ENCODE measurements around the gene FAM177B.
"Not testable (repeated sequence)": the region's sequence is repeated elsewhere in the genome, so short reads cannot be mapped to it uniquely, and the experiment has no call there.

The FAM177B gene

DNA sequence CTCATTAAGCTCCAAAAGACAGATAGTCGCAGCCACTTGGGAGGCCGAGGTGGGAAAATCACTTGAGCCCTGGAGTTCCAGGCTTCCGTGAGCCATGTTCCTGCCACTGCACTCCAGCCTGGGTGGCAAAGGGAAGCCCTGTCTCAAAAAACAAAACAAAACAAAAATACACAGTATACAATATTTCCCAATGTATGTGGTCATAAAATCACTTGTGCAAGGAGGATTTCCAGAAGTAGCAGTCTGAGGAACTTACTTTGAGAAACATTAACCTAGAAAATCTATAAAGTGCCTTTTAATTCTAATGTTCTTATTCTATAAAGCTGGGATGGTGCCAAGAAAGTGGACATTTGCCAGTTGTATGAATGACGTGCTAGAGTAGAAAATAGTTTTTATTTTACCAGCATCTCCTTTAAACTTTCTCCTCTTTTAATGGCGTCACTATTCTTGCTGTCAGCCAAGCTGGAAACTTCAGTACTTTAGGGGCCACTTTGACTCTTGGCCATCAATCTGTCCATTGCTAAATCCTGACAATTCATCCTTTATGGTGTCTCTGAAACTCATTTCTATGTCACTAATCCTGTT is 22.5 kb downstream of the FAM177B start:
- TF ChIP-seq, protein P1, sequence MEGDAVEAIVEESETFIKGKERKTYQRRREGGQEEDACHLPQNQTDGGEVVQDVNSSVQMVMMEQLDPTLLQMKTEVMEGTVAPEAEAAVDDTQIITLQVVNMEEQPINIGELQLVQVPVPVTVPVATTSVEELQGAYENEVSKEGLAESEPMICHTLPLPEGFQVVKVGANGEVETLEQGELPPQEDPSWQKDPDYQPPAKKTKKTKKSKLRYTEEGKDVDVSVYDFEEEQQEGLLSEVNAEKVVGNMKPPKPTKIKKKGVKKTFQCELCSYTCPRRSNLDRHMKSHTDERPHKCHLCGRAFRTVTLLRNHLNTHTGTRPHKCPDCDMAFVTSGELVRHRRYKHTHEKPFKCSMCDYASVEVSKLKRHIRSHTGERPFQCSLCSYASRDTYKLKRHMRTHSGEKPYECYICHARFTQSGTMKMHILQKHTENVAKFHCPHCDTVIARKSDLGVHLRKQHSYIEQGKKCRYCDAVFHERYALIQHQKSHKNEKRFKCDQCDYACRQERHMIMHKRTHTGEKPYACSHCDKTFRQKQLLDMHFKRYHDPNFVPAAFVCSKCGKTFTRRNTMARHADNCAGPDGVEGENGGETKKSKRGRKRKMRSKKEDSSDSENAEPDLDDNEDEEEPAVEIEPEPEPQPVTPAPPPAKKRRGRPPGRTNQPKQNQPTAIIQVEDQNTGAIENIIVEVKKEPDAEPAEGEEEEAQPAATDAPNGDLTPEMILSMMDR (IDR thresholded peaks at IDR 0.05) = no peak
- peaks cover 3% of the 10 kb centered on the region for H3K27me3 Mint-ChIP-seq (ENCODE audit: low read depth, poor library complexity)
- no peak overlapping the region for H3K4me3 Mint-ChIP-seq
- no peak overlapping the region for H3K27ac Mint-ChIP-seq
- no peaks in the 10 kb centered on the region for H3K36me3 Mint-ChIP-seq (ENCODE audit: low read depth)
- peaks cover 19% of the 10 kb centered on the region for H3K4me1 Mint-ChIP-seq
- H3K9me3 Mint-ChIP-seq = peaks cover 12% of the 10 kb centered on the region
- DNase-seq = no peak

DNA sequence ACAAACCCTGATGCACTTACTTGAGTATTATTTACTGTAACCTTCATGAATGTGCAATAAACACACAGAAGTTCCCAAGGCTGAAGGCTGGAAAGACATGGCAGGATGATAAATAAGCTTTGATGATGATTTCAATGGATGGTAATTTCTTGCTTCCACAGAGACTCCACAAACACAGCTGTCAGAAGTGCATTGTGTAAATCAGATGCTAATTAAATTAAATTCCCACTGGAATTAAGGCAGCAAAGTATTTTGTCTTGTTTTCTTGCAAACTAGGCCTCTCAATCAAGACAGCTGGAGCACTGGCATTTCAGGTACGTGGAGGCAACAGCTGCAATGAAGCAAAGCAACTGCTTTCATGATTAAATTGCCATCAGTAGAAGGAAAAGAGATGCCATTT is 24.1 kb downstream of the FAM177B start:
- Mint-ChIP-seq H3K4me1 (peaks cover 18% of the 10 kb centered on the region), H3K27ac (no peak overlapping the region), H3K4me3 (no peak overlapping the region), H3K27me3 (ENCODE audit: low read depth, poor library complexity) (peaks cover 3% of the 10 kb centered on the region), H3K9me3 (peaks cover 20% of the 10 kb centered on the region), H3K36me3 (ENCODE audit: low read depth) (no peaks in the 10 kb centered on the region)
- TF ChIP-seq, protein P1 (IDR thresholded peaks at IDR 0.05) = no peak
- DNase-seq = no peak

DNA sequence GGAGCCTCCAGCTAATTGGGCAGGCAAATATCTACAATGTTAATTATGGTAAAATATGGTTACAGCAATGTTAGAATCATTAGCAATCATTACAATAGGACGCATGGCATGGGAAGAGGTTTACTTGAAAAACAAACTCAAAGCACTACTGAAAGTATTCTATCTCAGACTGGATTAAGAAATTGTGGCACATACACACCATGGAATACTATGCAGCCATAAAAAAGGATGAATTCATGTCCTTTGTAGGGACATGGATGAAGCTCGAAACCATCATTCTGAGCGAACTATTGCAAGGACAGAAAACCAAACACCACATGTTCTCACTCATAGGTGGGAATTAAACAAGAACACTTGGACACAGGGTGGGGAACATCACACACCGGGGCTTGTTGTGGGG is 25.2 kb downstream of the FAM177B start:
- not testable (repeated sequence) for H3K4me3 Mint-ChIP-seq; DNase-seq; H3K27ac Mint-ChIP-seq; H3K36me3 Mint-ChIP-seq (ENCODE audit: low read depth); H3K27me3 Mint-ChIP-seq (ENCODE audit: low read depth, poor library complexity)
- peaks cover 18% of the 10 kb centered on the region for H3K4me1 Mint-ChIP-seq
- peaks cover 23% of the 10 kb centered on the region for H3K9me3 Mint-ChIP-seq

DNA sequence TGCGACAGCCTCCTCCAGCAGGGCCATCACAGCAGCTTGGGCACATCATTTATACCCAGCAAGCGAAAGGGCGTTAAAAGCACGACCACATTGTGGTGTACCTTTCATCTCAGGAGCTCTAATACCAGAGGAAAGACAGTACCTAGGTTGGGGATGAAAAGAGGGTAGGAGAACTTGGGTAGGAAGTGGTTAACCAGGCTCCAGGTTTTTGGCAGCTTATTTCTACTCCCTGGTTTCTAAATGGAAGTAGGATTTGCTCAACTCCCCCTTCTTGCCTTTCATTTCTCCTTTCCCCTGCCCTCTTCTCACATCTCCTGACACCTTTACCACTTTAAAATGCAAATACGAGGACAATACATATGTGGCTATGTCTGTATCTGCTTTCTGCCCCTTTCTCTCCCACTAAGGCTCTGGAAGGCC is 30.2 kb downstream of the FAM177B start:
- no peaks in the 10 kb centered on the region for H3K36me3 Mint-ChIP-seq (ENCODE audit: low read depth)
- no peak overlapping the region for H3K4me3 Mint-ChIP-seq
- TF ChIP-seq, protein P1 (IDR thresholded peaks at IDR 0.05) = no peak
- DNase-seq = no peak
- peaks cover 48% of the 10 kb centered on the region for H3K9me3 Mint-ChIP-seq
- H3K27me3 Mint-ChIP-seq (ENCODE audit: low read depth, poor library complexity) = peaks cover 3% of the 10 kb centered on the region
- no peaks in the 10 kb centered on the region for H3K4me1 Mint-ChIP-seq
- H3K27ac Mint-ChIP-seq = no peak overlapping the region

DNA sequence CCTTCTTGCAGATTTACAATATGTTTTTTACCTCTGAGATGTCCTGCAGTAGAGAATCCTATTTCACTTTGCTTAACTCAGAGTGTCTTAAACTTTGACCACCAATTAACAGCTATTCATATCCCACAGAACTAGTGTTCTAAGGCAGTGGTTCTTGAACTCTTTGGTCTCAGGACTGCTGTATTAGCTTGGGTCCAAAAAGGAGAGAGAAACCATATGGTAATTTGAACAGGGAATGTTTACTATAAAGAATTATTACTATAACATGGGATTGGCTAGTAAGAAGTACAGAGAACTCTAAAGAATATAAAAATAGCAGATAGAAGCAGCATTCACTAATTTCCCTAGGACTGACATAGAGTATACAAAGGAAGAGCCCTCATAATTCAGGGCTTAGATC is 31.6 kb downstream of the FAM177B start:
- TF ChIP-seq, protein P1 (IDR thresholded peaks at IDR 0.05) = no peak
- H3K36me3 Mint-ChIP-seq (ENCODE audit: low read depth) = no peaks in the 10 kb centered on the region
- H3K27me3 Mint-ChIP-seq (ENCODE audit: low read depth, poor library complexity) = no peaks in the 10 kb centered on the region
- DNase-seq = no peak
- no peak overlapping the region for H3K27ac Mint-ChIP-seq
- no peak overlapping the region for H3K4me3 Mint-ChIP-seq
- peaks cover 46% of the 10 kb centered on the region for H3K9me3 Mint-ChIP-seq
- H3K4me1 Mint-ChIP-seq = no peaks in the 10 kb centered on the region

DNA sequence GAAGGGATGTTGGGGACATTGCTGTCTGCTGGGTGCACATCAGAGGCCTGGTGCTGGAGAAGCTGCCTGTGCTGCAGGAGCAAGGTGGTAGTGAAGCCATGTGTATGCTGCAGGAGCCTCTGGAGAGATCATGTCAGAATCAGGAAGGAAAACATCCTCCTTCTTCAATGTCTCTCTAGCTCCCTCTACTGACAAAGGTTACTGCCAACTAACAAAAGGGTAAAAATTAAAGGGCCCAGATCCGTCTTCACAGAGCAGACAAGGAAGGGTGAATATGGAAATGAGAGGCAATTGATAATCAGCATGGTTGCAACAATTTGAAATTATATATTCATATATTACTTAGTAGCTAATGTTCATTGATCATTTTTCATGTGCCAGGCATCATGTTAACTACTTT is 32.2 kb downstream of the FAM177B start:
- DNase-seq = no peak
- H3K27me3 Mint-ChIP-seq (ENCODE audit: low read depth, poor library complexity) = no peaks in the 10 kb centered on the region
- H3K4me1 Mint-ChIP-seq = no peaks in the 10 kb centered on the region
- TF ChIP-seq, protein P1 (IDR thresholded peaks at IDR 0.05) = no peak
- no peak overlapping the region for H3K27ac Mint-ChIP-seq
- H3K36me3 Mint-ChIP-seq (ENCODE audit: low read depth) = no peaks in the 10 kb centered on the region
- peaks cover 42% of the 10 kb centered on the region for H3K9me3 Mint-ChIP-seq
- H3K4me3 Mint-ChIP-seq = no peak overlapping the region

Measured in nephron progenitor cell (in vitro differentiated cells).